DND-41 (cell line): ENCODE results near the gene NDUFS5.
A peak's percentile ranks its signal among the peaks of the same experiment; 100 is the strongest.

Experiments
- ATAC-seq: fragments of 200-7000 bp; cut with Tn5 transposase; 3 replicates; pipeline ENCODE4 v1.9.1; 2021; ENCODE audit warnings: low read depth; ENCODE audit not compliant: insufficient read depth
- DNase-seq: peaks from one replicate; pipeline ENCODE4 v3.0.0-alpha.2; 2020
- H2AFZ ChIP-seq: 2 replicates; pipeline ENCODE4 v1.6.0; 2012; ENCODE audit warnings: low read depth, low read length
- H3K27ac ChIP-seq: 2 replicates; pipeline ENCODE4 v1.5.1; 2012; ENCODE audit warnings: low read length, inconsistent platforms
- H3K27me3 ChIP-seq: fragments of 200-600 bp; sonication (generic); 2 replicates; pipeline ENCODE4 v1.6.0; 2012; ENCODE audit warnings: low read length, mild to moderate bottlenecking, inconsistent platforms; ENCODE audit not compliant: insufficient read depth, poor library complexity
- H3K36me3 ChIP-seq: 2 replicates; pipeline ENCODE4 v1.5.1; 2012; ENCODE audit warnings: low read length, inconsistent platforms; ENCODE audit not compliant: insufficient read depth
- H3K4me1 ChIP-seq: 2 replicates; pipeline ENCODE4 v1.5.1; 2012; ENCODE audit warnings: mild to moderate bottlenecking, low read length; ENCODE audit not compliant: insufficient read depth
- H3K4me2 ChIP-seq: 2 replicates; pipeline ENCODE4 v1.6.0; 2012; ENCODE audit warnings: mild to moderate bottlenecking, moderate library complexity, low read length, inconsistent platforms; ENCODE audit not compliant: insufficient read depth
- H3K4me3 ChIP-seq, 2 experiments: fragments of 200-600 bp in 1 of 2; shearing (Covaris generic) in 1 of 2; 2 replicates each; pipeline ENCODE4 v1.5.1; 2012 to 2016; ENCODE audit warnings: inconsistent platforms in 2 of 2, low read length in 2 of 2, mild to moderate bottlenecking in 2 of 2, low read depth in 1 of 2, moderate library complexity in 1 of 2
- H3K79me2 ChIP-seq: 2 replicates; pipeline ENCODE4 v1.6.0; 2012; ENCODE audit warnings: low read length, inconsistent platforms; ENCODE audit not compliant: insufficient read depth
- H3K9ac ChIP-seq: 2 replicates; pipeline ENCODE4 v1.6.0; 2012; ENCODE audit warnings: low read depth, mild to moderate bottlenecking, inconsistent platforms, low read length, moderate library complexity
- H3K9me3 ChIP-seq: 2 replicates; pipeline ENCODE4 v1.5.1; 2012; ENCODE audit warnings: low read length, moderate library complexity, mild to moderate bottlenecking, inconsistent platforms; ENCODE audit not compliant: insufficient read depth, severe bottlenecking
- H4K20me1 ChIP-seq: 2 replicates; pipeline ENCODE4 v1.6.0; 2012; ENCODE audit warnings: low read length; ENCODE audit not compliant: insufficient read depth
- EZH2 ChIP-seq: IDR thresholded peaks from 3 replicates; pipeline ENCODE4 v1.6.1; 2012; ENCODE audit warnings: borderline replicate concordance, low read depth, mild to moderate bottlenecking, moderate library complexity, low read length, inconsistent platforms; ENCODE audit not compliant: severe bottlenecking
- TF ChIP-seq, protein P1 (sequence below): IDR thresholded peaks from 2 replicates; pipeline ENCODE4 v1.5.1; 2012; ENCODE audit warnings: borderline replicate concordance, low read length, moderate library complexity, mild to moderate bottlenecking; ENCODE audit not compliant: poor library complexity, severe bottlenecking; ENCODE audit errors: extremely low read depth

The NDUFS5 gene

DNA sequence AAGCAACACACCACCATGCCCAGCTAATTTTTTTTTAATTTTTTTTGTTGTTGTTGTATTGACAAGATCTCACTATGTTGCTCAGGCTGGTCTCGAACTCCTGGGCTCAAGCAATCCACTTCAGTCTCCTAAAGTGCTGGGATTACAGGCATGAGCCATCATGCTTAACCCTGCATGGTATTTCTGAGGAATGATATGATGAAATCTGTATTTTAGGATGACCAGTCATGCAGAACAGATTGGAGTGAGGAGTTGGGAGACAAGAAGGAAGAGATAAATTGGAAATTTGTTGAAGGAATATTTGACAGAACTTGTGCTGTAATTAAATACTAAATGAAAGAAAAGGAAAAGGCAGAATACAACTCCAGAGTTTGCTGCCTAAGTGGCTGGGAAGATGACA lies 4.7 kb upstream of the NDUFS5 start:
- Histone ChIP-seq H3K4me3 (no peak overlapping the region), H3K36me3 (no peaks in the 10 kb centered on the region), H2AFZ (no peak overlapping the region), H3K79me2 (peaks cover 8% of the 10 kb centered on the region), H3K9me3 (no peaks in the 10 kb centered on the region), H3K9ac (no peak overlapping the region), H3K4me2 (no peak overlapping the region), H3K27me3 (no peaks in the 10 kb centered on the region), H3K27ac (no peak overlapping the region), H3K4me1 (peaks cover 9% of the 10 kb centered on the region), H4K20me1 (no peaks in the 10 kb centered on the region)
- TF ChIP-seq, protein P1, sequence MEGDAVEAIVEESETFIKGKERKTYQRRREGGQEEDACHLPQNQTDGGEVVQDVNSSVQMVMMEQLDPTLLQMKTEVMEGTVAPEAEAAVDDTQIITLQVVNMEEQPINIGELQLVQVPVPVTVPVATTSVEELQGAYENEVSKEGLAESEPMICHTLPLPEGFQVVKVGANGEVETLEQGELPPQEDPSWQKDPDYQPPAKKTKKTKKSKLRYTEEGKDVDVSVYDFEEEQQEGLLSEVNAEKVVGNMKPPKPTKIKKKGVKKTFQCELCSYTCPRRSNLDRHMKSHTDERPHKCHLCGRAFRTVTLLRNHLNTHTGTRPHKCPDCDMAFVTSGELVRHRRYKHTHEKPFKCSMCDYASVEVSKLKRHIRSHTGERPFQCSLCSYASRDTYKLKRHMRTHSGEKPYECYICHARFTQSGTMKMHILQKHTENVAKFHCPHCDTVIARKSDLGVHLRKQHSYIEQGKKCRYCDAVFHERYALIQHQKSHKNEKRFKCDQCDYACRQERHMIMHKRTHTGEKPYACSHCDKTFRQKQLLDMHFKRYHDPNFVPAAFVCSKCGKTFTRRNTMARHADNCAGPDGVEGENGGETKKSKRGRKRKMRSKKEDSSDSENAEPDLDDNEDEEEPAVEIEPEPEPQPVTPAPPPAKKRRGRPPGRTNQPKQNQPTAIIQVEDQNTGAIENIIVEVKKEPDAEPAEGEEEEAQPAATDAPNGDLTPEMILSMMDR, result no peak
- no peak for TF ChIP-seq EZH2
- ATAC-seq, result no peak
- no peak for DNase-seq

DNA sequence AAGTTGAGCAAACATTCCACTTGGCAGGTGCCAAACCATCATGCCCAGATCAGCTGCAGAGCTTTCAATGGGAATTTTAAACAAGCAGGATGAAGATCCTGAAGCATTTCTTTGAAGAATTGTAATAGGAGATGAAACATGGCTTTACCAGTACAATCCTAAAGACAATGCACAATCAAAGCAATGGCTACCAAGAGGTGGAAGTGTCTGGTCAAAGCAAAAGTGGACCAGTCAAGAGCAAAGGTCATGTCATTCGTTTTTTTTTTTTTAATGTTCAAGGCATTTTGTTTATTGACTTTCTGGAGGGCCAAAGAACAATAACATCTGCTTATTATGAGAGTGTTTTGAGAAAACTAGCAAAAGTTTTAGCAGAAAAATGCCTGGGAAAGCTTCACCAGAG lies 3.0 kb upstream of the NDUFS5 start:
- Histone ChIP-seq H3K27me3 (no peaks in the 10 kb centered on the region), H3K4me3 (no peak overlapping the region), H3K4me1 (peaks cover 21% of the 10 kb centered on the region), H3K27ac (no peak overlapping the region), H3K9ac (no peak overlapping the region), H3K9me3 (no peaks in the 10 kb centered on the region), H3K4me2 (no peak overlapping the region), H2AFZ (no peak overlapping the region), H3K36me3 (0 out of 2 replicates have a peak, but pooled peaks cover under 1% of the 10 kb centered on the region), H4K20me1 (peaks cover under 1% of the 10 kb centered on the region; the same call in 1 of the 2 replicates), H3K79me2 (peaks cover 24% of the 10 kb centered on the region)
- no peak for ATAC-seq
- TF ChIP-seq EZH2, result no peak
- TF ChIP-seq, protein P1, result no peak
- no peak for DNase-seq

DNA sequence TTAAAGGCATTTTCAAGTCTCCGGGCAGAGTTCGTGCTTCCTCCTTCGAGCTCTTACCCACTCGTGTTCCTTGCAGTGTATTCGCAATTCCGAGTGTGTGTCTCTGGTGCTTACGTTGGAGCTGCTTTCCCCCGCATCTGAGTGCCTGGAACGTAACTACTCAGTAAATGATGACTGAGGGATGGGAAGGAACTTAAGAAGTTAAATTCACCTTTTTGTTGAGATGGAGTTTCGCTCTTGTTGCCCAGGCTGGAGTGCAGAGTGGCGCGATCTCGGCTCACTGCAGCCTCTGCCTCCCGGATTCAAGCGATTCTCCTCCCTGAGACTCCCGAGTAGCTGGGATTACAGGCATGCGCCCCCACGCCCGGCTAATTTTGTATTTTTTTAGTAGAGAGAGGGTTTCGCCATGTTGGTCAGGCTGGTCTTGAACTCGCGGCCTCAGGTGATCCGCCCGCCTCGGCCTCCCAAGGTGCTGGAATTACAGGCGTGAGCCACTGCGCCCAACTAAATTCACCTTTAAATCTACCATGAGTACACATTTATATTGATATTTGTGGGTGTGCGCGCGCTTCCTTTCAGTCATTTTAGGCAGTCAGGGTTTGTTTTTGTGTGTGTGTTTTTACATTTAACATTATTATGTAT lies 837 bp downstream of the NDUFS5 start:
- no peaks in the 10 kb centered on the region for H3K27me3 ChIP-seq
- H2AFZ ChIP-seq, result peak overlapping the region; percentile 79
- H3K4me1 ChIP-seq, result peaks cover 38% of the 10 kb centered on the region
- H3K27ac ChIP-seq, result peak overlapping the region; percentile 76
- H3K79me2 ChIP-seq, result peaks cover 45% of the 10 kb centered on the region
- H4K20me1 ChIP-seq, result peaks cover 15% of the 10 kb centered on the region; the same call in 1 of the 2 replicates
- TF ChIP-seq EZH2, result no peak
- TF ChIP-seq, protein P1, result no peak
- peak overlapping the region; percentile 60 to 81 for H3K4me3 ChIP-seq
- H3K4me2 ChIP-seq, result peak overlapping the region; percentile 62
- peak overlapping the region; percentile 63 for H3K9ac ChIP-seq
- DNase-seq (no peak), ATAC-seq (no peak)
- no peaks in the 10 kb centered on the region for H3K9me3 ChIP-seq
- peaks cover 30% of the 10 kb centered on the region for H3K36me3 ChIP-seq
